ENCODE data around the gene ZNF575.
A peak's percentile ranks its signal among the peaks of the same experiment; 100 is the strongest.

ZNF575 gene

DNA sequence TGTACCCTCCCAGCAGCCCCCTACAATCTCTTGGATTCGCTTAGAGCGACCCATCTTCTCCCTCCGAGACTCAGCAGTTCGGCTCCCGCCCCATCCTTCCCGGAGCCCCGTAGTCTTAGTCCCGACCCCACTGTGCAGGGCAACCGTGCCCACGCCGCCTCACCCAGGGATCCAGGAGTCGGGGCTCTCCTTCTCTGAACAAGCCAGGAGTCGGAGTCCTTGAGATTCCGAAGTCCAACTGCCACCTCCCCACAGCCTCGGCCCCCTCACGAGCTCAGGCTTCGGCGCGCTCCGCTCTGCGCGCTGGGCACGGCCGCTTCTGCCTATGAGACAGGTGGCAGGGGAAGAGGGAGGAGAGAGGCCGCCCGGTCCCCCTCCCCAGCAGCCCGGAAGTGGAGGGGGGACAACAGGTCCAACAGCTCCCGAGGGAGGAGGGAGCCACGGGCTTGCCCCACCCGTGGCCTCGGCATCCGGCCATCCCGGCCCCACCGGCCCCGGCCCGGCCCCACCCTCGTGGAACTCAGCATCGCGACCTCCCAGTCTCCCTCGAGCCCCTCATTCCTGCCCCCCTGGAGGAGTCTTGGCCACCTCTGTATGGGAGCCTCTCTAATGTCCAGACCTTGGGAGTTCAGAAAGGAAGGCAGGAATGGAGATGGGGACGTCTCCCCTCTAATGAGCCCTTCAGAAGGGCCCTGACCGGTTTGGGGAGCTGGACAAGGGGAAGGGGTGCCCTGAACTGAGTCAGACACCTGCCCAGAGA is 28.4 kb upstream of the ZNF575 start, which contains the start of gene PHLDB3 (continued):
- TF ChIP-seq, protein P1, sequence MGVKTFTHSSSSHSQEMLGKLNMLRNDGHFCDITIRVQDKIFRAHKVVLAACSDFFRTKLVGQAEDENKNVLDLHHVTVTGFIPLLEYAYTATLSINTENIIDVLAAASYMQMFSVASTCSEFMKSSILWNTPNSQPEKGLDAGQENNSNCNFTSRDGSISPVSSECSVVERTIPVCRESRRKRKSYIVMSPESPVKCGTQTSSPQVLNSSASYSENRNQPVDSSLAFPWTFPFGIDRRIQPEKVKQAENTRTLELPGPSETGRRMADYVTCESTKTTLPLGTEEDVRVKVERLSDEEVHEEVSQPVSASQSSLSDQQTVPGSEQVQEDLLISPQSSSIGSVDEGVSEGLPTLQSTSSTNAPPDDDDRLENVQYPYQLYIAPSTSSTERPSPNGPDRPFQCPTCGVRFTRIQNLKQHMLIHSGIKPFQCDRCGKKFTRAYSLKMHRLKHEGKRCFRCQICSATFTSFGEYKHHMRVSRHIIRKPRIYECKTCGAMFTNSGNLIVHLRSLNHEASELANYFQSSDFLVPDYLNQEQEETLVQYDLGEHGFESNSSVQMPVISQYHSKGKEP (tag by site-specific recombination; IDR thresholded peaks at IDR 0.05) = no peak
- TF ChIP-seq ZSCAN16 (tag by site-specific recombination; IDR thresholded peaks at IDR 0.05) (no peak), ZEB2 (tag by site-specific recombination; IDR thresholded peaks at IDR 0.05) (no peak; the same call in 1 of the 2 replicates), ZNF610 (tag by site-specific recombination; IDR thresholded peaks at IDR 0.05; ENCODE audit: borderline replicate concordance) (peak; percentile 39; the same call in 1 of the 2 replicates), GLIS1 (tag by site-specific recombination; IDR thresholded peaks at IDR 0.05) (peak; percentile 74), ZBTB17 (tag by site-specific recombination; IDR thresholded peaks at IDR 0.05) (peak; percentile 88), ZNF549 (tag by site-specific recombination; IDR thresholded peaks at IDR 0.05) (no peak), ZBTB1 (tag by site-specific recombination; IDR thresholded peaks at IDR 0.05) (no peak), ZNF776 (tag by site-specific recombination; IDR thresholded peaks at IDR 0.05; ENCODE audit: borderline replicate concordance) (no peak), SALL2 (tag by site-specific recombination; IDR thresholded peaks at IDR 0.05; ENCODE audit: borderline replicate concordance) (no peak), ZNF514 (tag by site-specific recombination; IDR thresholded peaks at IDR 0.05) (no peak), ZNF677 (tag by site-specific recombination; IDR thresholded peaks at IDR 0.05) (peak; percentile 9; the same call in 1 of the 2 replicates), HOXA7 (CRISPR knock-in tag; IDR thresholded peaks at IDR 0.05; ENCODE audit: borderline replicate concordance) (no peak), BCL11B (tag by site-specific recombination; IDR thresholded peaks at IDR 0.05; ENCODE audit: low read depth) (0 out of 2 replicates have a peak, but pooled peaks have one; percentile 19), SP2 (tag by site-specific recombination; IDR thresholded peaks at IDR 0.05) (peak; percentile 61; the same call in 1 of the 2 replicates), ZNF521 (tag by site-specific recombination; IDR thresholded peaks at IDR 0.05) (no peak), GLI2 (tag by site-specific recombination; IDR thresholded peaks at IDR 0.05; ENCODE audit: borderline replicate concordance, low read depth) (no peak), ZSCAN23 (tag by site-specific recombination; IDR thresholded peaks at IDR 0.05) (no peak), ZSCAN30 (tag by site-specific recombination; IDR thresholded peaks at IDR 0.05) (0 out of 2 replicates have a peak, but pooled peaks have one; percentile 10)
- TF ChIP-seq, protein P2, sequence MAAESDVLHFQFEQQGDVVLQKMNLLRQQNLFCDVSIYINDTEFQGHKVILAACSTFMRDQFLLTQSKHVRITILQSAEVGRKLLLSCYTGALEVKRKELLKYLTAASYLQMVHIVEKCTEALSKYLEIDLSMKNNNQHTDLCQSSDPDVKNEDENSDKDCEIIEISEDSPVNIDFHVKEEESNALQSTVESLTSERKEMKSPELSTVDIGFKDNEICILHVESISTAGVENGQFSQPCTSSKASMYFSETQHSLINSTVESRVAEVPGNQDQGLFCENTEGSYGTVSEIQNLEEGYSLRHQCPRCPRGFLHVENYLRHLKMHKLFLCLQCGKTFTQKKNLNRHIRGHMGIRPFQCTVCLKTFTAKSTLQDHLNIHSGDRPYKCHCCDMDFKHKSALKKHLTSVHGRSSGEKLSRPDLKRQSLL (tag by site-specific recombination; IDR thresholded peaks at IDR 0.05) = no peak
- TF ChIP-seq, protein P3, sequence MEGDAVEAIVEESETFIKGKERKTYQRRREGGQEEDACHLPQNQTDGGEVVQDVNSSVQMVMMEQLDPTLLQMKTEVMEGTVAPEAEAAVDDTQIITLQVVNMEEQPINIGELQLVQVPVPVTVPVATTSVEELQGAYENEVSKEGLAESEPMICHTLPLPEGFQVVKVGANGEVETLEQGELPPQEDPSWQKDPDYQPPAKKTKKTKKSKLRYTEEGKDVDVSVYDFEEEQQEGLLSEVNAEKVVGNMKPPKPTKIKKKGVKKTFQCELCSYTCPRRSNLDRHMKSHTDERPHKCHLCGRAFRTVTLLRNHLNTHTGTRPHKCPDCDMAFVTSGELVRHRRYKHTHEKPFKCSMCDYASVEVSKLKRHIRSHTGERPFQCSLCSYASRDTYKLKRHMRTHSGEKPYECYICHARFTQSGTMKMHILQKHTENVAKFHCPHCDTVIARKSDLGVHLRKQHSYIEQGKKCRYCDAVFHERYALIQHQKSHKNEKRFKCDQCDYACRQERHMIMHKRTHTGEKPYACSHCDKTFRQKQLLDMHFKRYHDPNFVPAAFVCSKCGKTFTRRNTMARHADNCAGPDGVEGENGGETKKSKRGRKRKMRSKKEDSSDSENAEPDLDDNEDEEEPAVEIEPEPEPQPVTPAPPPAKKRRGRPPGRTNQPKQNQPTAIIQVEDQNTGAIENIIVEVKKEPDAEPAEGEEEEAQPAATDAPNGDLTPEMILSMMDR (tag by site-specific recombination; IDR thresholded peaks at IDR 0.05) = peak; percentile 2; the same call in 1 of the 2 replicates
- TF ChIP-seq, protein P4, sequence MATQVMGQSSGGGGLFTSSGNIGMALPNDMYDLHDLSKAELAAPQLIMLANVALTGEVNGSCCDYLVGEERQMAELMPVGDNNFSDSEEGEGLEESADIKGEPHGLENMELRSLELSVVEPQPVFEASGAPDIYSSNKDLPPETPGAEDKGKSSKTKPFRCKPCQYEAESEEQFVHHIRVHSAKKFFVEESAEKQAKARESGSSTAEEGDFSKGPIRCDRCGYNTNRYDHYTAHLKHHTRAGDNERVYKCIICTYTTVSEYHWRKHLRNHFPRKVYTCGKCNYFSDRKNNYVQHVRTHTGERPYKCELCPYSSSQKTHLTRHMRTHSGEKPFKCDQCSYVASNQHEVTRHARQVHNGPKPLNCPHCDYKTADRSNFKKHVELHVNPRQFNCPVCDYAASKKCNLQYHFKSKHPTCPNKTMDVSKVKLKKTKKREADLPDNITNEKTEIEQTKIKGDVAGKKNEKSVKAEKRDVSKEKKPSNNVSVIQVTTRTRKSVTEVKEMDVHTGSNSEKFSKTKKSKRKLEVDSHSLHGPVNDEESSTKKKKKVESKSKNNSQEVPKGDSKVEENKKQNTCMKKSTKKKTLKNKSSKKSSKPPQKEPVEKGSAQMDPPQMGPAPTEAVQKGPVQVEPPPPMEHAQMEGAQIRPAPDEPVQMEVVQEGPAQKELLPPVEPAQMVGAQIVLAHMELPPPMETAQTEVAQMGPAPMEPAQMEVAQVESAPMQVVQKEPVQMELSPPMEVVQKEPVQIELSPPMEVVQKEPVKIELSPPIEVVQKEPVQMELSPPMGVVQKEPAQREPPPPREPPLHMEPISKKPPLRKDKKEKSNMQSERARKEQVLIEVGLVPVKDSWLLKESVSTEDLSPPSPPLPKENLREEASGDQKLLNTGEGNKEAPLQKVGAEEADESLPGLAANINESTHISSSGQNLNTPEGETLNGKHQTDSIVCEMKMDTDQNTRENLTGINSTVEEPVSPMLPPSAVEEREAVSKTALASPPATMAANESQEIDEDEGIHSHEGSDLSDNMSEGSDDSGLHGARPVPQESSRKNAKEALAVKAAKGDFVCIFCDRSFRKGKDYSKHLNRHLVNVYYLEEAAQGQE (tag by site-specific recombination; IDR thresholded peaks at IDR 0.05) = peak; percentile 13; the same call in 1 of the 2 replicates
- TF ChIP-seq, protein P5, sequence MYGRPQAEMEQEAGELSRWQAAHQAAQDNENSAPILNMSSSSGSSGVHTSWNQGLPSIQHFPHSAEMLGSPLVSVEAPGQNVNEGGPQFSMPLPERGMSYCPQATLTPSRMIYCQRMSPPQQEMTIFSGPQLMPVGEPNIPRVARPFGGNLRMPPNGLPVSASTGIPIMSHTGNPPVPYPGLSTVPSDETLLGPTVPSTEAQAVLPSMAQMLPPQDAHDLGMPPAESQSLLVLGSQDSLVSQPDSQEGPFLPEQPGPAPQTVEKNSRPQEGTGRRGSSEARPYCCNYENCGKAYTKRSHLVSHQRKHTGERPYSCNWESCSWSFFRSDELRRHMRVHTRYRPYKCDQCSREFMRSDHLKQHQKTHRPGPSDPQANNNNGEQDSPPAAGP (tag by site-specific recombination; IDR thresholded peaks at IDR 0.05) = peak; percentile 76
- TF ChIP-seq, protein P6, sequence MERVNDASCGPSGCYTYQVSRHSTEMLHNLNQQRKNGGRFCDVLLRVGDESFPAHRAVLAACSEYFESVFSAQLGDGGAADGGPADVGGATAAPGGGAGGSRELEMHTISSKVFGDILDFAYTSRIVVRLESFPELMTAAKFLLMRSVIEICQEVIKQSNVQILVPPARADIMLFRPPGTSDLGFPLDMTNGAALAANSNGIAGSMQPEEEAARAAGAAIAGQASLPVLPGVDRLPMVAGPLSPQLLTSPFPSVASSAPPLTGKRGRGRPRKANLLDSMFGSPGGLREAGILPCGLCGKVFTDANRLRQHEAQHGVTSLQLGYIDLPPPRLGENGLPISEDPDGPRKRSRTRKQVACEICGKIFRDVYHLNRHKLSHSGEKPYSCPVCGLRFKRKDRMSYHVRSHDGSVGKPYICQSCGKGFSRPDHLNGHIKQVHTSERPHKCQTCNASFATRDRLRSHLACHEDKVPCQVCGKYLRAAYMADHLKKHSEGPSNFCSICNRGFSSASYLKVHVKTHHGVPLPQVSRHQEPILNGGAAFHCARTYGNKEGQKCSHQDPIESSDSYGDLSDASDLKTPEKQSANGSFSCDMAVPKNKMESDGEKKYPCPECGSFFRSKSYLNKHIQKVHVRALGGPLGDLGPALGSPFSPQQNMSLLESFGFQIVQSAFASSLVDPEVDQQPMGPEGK (tag by site-specific recombination; IDR thresholded peaks at IDR 0.05) = peak; percentile 50
- TF ChIP-seq, protein P7, sequence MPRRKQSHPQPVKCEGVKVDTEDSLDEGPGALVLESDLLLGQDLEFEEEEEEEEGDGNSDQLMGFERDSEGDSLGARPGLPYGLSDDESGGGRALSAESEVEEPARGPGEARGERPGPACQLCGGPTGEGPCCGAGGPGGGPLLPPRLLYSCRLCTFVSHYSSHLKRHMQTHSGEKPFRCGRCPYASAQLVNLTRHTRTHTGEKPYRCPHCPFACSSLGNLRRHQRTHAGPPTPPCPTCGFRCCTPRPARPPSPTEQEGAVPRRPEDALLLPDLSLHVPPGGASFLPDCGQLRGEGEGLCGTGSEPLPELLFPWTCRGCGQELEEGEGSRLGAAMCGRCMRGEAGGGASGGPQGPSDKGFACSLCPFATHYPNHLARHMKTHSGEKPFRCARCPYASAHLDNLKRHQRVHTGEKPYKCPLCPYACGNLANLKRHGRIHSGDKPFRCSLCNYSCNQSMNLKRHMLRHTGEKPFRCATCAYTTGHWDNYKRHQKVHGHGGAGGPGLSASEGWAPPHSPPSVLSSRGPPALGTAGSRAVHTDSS (tag by site-specific recombination; IDR thresholded peaks at IDR 0.05) = no peak

Data from HEK293 (cell line).